ENCODE measurements around the gene KCNIP2.

KCNIP2 gene

DNA sequence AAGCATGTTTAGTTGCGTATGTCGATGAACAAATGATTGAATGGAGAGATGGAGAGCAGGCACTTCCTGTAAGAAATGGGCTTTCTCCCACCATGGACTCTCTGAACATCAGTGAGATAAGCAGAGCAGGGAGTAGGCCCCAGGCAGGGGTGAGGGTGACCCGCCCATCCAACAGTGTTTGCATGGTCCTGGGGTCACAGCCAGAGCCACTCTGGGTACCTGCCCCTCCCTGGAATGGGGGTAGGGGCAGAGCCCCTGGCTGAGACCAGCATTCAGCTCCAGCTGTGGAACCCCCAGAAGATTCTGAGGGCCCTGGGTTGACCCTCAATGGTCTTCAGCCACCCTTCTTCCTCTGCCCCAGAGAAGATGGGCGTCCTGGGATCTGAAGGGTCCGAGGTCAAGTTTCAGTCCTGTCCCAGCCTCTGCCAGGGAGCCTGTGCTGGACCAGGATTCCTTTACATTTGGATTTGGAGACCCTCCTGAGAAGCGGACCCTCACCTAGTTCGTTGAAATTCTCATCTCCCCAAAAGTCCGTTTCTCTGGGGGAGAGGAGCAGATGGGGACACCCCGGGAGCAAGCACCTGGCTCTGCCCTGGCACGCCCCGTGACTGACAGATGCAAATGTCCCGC is 65.3 kb downstream of the KCNIP2 start:
- H3K4me1 Mint-ChIP-seq (ENCODE audit: low read depth), result peaks cover 29% of the 10 kb centered on the region
- H3K36me3 Mint-ChIP-seq (ENCODE audit: low read depth), result peaks cover 11% of the 10 kb centered on the region
- H3K9me3 Mint-ChIP-seq, result no peaks in the 10 kb centered on the region
- H3K27ac Mint-ChIP-seq, result no peak overlapping the region
- peaks cover 51% of the 10 kb centered on the region for H3K27me3 Mint-ChIP-seq (ENCODE audit: low read depth)
- H3K4me3 Mint-ChIP-seq, result no peak overlapping the region

DNA sequence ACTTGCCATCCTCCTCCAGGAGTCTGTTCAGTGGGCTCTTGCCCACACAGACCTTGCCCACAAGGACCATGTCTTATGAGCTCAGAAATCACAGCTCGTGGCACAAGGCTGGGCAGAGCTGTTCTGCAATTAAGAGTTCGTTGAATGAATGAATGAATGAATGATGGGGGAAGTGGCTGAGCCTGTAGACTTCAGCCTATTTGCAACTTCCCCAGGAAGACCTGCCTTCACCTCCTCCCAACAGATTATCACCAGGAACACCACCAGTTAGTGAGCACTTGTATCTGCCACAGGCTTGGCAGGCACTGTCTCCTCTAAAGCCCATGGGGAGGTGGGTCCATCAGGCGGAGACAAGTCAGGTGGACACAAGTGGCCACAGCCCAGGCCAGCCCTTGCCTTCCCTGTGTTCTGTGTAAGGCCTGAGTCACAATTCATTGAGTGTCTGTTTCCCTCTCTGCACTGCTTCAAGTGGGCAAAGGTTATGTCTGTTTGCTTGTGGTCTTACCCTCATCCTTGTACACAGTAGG is 65.9 kb downstream of the KCNIP2 start:
- H3K27ac Mint-ChIP-seq, result no peak overlapping the region
- no peaks in the 10 kb centered on the region for H3K9me3 Mint-ChIP-seq
- peaks cover 57% of the 10 kb centered on the region for H3K27me3 Mint-ChIP-seq (ENCODE audit: low read depth)
- H3K36me3 Mint-ChIP-seq (ENCODE audit: low read depth), result peaks cover 8% of the 10 kb centered on the region
- no peak overlapping the region for H3K4me3 Mint-ChIP-seq
- peaks cover 24% of the 10 kb centered on the region for H3K4me1 Mint-ChIP-seq (ENCODE audit: low read depth)

DNA sequence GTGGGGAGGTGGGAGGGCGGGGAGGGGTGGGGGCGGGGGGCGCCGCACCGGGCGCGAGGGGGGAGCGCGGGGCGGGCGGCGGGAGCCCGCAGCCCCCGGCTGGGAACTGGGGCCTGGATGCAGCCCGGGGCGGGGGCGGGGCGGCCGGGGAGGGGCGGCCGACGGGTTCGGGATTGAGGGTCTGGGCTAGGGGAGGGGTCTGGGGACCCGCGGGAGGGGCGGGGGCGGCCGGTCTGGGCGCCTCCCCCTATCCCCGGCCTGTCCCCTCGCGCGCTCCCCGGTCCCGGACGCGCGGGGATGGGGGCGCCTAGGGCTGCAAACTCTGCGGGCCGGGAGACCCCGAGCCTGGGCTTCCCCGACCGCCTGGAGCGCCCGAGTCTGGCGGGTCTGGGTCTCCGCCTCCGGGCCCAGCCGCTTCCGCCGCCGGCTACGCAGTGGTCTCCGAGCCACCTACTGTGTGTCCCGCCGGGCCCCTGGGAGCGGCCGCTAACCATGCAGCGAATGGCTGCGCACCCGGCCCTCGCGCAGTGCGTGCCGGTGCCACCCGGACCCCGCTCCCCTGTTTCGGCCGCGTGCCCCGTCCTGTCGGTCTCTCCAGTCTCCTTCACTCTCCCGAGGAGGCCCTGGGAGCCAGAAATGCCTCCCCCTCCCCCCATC is 67.3 kb downstream of the KCNIP2 start:
- no peaks in the 10 kb centered on the region for H3K9me3 Mint-ChIP-seq
- H3K4me1 Mint-ChIP-seq (ENCODE audit: low read depth), result peaks cover 17% of the 10 kb centered on the region
- H3K27me3 Mint-ChIP-seq (ENCODE audit: low read depth), result peaks cover 71% of the 10 kb centered on the region
- H3K36me3 Mint-ChIP-seq (ENCODE audit: low read depth), result peaks cover 8% of the 10 kb centered on the region
- no peak overlapping the region for H3K4me3 Mint-ChIP-seq
- no peak overlapping the region for H3K27ac Mint-ChIP-seq
